Measurements from ENCODE around the gene RETREG2.
"Not testable (repeated sequence)": the region's sequence is repeated elsewhere in the genome, so short reads cannot be mapped to it uniquely, and the experiment has no call there.

RETREG2 gene

DNA sequence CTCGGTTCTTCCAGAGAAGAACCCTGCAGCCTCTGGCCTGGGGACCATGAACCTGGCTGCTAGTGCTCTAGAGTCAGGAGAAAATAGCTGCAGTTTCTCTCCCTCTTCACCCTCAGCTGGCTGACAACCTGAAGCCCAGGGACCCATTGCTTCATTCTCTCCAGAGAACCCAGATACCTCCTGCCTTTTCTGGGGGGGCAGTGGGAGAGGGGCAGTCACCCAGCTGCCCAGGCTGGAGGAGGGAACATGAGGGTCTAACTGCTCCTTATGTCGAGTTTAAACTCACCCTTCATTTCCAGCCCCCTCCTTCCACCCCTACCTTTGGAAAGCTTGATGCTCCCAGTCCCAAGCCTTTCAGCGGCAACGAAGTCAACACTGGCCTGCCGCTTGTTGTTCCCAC is 20.9 kb downstream of the RETREG2 start:
- DNase-seq = no peak

DNA sequence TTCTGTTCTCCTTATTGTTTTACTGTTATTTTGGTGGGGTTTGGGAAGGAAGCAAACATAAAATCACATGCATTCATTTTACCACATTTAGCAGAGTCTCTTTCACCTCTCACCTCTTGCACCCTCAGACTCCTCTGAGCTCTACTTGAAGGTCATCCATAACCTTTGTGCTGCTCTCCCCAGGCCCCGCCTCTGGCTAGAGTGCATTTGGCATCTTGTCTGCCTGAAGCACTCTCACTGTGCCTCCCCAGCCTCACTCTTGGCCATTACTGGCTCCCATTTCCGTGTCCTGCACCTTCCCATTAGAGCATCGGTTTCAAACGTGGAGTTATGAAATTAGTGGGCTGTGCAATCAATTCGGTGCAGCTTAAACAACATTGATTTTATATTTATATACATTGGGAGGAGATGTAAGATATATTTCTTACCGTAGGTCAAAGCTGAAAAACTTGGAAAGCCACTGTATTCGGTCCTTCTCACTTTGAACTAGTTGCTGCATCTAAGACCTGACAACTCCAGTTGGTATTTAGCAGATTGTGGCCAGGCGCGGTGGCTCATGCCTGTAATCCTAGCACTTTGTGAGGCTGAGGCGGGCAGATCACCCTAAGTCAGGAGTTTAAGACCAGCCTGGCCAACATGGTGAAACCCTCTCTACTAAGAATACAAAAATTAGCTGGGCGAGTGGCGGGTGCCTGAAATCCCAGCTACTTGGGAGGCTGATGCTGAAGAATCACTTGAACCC is 21.6 kb downstream of the RETREG2 start:
- no peak for DNase-seq

DNA sequence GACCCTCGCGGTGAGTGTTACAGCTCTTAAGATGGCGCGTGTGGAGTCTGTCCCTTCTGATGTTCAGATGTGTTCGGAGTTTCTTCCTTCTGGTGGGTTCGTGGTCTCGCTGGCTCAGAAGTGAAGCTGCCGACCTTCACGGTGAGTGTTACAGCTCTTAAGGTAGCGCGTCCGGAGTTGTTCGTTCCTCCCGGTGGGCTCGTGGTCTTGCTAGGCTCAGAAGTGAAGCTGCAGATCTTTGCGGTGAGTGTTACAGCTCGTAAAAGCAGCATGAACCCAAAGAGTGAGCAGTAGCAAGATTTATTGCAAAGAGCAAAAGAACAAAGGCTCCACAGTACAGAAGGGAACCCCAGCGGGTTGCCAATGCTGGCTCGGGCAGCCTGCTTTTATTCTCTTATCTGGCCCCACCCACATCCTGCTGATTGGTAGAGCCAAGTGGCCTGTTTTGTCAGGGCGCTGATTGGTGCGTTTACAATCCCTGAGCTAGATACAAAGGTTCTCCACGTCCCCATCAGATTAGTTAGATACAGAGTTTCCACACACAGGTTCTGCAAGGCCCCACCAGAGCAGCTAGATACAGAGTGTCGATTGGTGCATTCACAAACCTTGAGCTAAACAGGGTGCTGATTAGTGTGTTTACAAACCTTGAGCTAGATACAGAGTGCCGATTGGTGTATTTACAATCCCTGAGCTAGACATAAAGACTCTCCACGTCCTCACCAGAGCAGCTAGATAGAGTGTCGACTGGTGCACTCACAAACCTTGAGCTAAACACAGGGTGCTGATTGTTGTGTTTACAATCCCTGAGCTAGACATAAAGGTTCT is 22.6 kb downstream of the RETREG2 start:
- not testable (repeated sequence) for DNase-seq

DNA sequence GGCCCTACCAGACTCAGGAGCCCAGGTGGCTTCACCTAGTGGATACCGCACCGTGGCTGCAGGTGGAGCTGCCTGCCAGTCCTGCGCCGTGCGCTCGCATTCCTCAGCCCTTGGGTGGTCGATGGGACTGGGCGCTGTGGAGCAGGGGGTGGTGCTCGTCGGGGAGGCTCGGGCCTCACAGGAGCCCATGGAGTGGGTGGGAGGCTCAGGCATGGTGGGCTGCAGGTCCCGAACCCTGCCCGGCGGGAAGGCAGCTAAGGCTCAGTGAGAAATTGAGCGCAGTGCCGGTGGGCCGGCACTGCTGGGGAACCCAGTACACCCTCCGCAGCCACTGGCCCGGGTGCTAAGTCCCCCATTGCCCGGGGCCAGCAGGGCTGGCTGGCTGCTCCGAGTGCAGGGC is 23.3 kb downstream of the RETREG2 start:
- not testable (repeated sequence) for DNase-seq

DNA sequence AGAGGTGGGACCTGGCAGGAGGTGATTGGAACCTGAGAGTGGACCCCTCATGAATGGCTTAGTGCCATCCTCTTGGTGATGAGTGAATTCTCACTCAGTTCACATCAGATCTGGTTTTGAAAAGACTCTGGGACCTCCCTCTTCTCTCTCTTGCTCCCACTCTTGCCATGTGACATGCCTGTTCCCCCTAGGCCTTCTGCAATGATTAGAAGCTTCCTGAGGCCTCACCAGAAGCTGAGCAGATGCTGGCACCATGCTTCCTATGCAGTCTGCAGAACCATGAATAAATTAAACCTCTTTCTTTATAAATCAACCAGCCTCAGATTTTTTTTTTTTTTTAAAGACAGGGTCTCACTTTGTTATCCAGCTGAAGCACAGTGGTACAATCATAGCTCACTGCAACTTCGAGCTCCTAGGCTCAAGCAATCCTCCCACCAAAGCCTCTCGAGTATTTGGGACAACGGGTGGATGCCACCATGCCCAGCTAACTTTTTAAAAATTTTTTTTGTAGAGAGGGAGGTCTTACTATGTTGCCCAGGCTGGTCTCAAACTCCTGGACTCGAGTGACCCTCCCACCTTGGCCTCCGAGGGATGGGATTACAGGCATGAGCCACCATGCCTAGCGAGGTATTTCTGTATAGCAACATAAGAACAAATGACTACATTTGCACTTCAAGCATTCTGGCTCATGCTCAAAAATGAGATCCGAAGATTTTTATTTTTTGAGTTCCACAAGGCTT is 26.5 kb downstream of the RETREG2 start:
- DNase-seq = no peak

DNA sequence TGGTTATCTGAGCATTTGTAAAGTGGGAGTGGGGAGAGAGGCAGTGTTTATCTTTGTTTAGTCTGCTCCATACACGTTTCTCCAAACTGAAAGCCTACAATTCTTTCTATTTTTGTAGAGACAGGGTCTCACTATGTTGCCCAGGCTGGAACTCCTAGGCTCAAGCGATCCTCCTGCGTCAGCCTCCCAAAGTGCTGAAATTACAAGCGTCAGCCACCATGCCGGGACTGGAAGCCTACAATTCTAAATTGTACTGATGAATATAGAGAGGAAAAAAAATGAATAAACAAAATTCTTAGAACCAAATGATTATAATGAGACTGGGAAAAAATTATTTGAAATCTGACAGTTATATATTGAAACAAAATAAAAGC is 27.1 kb downstream of the RETREG2 start:
- DNase-seq = no peak

DNA sequence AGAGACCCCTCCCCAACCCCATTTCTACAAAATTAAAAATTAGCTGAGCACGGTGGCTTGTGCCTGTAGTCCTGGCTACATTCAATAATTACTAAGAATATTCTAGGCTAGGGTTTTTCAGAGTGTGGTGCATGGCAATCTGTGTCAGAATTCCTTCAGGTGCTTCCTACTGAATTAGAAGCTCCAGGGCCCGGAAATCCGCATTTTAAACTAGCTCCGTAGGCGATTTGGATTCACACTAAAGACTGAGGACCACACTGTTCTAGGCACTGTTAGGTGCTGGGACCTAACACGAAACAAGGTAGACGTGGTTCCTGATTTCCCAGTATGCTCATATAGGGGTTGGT is 27.9 kb downstream of the RETREG2 start:
- DNase-seq = no peak

DNA sequence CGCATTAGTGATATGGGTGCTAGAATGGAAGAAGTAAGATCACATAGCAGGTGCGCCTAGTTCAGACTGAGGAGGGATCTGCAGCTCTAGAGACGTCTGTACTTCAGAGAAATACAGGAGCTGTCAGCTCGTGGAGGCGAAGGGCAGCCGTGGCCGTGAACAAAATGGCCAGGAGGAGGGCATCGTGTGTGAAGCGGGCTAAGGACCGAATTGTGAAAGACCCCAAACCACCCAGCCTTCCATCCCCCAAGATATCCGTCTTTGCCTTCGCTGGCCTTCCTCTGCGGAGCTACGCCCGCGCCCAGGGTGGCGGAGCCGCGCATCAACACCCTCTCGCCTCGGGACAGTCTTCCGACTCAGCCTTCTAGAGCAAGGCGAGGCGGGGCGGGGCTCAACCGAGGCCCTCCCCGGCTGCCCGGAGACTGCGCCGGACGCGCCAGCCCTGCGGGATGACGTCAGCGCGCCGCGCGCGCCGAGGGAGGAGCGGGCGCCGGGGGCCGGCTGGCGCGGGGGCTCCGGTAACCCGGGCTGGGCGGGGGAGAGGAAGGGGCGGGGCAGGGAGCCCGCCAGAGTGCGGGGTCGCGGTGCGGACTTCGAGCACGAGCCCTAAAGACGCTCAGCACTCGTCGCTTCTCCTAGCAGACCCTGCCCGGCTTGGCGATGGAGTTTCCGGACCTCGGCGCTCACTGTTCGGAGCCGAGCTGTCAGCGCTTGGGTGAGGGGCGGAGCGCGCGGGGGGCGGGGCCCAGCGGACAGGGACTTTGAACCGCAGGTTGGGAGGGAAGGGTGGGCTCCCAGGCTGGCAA is 28.5 kb downstream of the RETREG2 start, which contains the start of gene ZFAND2B:
TSS of gene ZFAND2B (plus strand) at position 455 of the 806 bp plus-strand sequence. CDS start at position 661, 206 bp downstream.
- DNase-seq = peak; percentile 92

DNA sequence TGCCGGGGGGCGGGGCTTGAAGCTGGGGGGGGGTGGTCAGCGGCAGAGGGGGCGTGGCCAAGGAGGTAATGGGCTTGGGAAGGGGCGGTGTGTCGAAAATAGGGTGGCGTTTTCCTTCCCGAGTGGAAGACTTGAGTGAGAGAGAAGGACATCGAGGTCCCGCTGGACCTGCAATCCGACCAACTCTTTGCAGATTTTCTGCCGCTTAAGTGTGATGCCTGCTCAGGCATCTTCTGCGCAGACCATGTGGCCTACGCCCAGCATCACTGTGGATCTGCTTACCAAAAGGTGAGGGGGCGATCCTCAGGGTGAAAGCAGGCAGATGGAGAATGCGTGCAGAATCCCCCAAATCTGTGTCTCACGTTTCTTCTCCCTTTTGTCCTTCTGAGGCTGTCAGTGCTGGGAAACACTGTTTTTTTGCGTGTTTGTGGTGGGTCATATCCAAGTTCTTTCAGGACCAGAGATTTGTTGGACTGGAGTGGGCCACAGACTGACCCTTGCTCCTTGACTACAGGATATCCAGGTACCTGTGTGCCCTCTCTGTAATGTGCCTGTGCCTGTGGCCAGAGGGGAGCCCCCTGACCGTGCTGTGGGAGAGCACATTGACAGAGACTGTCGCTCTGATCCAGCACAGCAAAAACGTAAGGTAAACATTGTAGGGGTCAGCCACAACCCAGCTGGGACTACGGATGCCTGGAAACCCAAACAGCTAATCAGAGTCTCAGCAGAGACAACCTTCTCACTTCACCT is 29.2 kb downstream of the RETREG2 start:
- no peak for DNase-seq

DNA sequence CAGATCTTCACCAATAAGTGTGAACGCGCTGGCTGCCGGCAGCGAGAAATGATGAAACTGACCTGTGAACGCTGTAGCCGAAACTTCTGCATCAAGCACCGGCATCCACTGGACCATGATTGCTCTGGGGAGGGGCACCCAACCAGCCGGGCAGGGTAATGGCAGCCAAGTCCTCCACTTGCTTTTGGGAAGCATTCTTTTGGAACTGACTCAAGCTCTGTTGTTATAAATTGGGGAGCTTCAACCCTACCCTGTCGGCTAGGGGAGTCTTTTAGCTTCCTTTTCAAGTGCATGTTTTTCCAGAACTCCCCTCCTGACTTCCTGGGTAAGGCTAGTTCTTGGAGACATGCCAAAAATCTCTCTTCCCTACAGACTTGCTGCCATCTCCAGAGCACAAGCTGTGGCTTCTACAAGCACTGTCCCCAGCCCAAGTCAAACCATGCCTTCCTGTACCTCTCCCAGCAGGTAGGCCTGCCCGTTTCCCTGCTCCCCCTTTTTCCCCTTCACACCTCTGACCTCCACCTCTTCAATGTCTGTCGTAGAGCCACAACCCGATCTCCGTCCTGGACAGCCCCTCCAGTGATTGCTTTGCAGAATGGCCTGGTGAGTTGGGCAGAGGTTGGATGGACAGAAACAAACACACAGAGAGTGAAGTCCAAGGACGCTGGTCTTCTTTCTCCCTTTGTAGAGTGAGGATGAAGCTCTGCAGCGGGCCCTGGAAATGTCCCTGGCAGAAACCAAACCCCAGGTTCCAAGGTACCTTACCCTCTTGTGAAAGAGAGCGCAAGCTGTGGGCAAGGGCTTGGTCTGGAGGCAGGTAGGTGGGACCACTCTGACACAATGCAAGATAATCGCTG is 30.0 kb downstream of the RETREG2 start:
- DNase-seq = no peak

DNA sequence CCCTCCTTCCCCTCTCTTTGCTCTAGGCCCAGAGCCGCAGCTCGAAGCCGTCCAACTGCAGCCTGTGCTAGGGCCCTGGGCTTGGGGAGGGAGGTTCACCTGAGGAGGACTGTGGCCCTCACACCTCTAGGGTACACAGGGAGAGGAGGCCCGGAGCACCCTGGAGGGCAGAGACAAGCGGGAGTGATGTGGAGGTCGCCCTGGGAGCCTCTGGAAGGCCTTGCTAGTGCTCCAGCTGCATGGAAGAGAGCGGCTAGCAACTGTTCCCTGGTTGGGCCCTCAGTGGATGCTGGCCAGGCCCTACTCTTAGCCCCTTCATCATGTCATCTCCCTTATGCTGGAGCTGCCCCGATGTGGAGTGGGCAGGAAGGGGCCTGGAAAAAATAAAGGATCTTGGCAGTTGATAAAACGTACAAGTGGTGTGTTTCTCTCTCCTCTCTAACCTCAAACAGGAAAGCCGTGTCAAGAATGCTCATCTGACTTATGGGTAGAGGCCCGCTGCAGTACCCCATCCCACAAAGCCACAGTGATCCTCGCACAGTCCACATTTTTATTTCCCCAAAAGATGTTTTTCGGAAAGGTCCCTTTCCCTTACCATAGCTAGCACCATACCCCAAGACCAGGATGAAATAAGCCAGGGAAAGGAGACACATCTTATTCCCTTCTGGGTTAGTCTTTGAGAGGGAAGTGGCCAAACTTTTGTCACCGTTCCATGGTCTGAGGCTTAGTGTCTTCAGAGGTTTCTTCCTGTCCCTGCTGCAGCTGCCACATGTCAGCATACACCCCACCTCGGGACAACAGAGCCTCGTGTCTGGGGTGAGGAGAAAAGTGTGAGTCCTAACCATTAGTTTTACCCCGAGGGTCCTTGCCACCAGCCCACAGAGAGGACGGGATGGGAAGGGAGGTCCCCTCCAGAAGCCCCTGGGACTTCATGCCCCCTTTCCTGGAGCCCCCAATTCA is 31.4 kb downstream of the RETREG2 start:
- no peak for DNase-seq

DNA sequence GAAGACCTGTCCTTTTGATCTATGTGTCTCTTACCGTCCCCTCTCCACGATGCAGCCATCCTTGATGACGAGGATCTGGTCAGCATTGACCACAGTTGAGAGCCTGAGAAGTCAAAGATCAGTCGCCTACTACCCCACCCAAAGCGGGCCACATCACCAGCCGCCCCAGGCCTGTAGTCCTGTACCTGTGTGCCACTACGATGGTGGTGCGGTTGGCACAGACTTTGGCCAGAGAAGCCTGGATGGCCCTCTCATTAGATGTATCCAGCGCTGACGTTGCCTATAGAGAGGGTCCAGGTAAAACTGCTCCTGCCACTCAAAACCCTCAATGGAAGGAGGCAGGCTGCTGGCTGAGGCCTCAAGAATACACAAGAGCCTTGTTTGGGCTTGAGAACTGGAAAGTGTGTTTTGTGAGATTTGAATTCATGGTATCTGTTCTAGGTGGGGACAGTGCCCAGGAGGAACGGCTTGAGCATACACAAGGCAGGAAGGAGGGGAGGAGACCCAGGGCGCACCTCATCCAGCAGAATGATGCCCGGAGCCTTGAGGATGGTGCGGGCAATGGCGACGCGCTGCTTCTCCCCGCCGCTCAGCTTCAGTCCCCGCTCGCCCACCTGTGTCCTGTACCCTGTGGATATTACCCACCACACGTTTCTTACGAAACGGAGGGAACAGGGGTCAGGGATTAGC is 32.3 kb downstream of the RETREG2 start:
- DNase-seq = no peak

DNA sequence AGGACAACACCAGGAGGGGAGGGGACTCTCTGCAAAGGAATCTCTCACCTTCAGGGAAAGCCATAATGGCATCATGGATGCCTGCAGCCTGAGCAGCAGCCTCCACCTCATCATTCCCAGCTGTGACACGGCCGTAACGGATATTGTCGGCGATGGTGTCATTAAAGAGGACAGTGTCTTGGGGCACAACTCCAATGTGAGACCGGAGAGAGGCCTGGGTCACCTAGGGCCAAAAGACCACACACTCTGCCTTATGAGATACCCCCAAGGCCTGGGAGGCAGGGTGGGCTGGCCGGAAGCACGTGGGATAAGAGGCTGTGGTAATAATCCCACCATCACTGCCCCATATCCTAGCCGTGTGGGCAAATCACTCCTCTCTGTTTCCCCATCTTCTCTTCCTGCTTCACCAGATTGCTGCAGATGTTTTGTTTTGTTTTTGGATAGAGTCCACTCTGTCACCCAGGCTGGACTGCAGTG is 32.8 kb downstream of the RETREG2 start:
- no peak for DNase-seq

DNA sequence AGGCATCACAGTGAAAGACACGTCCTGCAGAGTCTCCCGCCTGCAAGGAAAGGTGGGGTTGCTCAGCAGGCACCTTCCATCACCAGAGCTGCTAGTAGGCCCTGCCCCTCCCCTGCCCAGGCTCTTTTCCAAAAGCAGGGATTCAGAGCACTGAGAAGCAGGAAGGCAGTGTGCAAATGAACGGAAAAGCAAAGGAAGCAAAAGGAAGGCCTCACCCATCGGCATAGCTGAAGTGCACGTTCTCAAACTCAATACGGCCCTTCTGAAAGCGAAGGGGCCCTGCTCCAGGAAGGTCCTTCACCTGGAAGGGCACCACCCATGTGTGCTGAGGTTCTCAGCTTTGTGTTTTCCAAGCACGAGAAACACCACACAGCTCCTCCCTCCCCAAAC is 34.9 kb downstream of the RETREG2 start:
- no peak for DNase-seq

DNA sequence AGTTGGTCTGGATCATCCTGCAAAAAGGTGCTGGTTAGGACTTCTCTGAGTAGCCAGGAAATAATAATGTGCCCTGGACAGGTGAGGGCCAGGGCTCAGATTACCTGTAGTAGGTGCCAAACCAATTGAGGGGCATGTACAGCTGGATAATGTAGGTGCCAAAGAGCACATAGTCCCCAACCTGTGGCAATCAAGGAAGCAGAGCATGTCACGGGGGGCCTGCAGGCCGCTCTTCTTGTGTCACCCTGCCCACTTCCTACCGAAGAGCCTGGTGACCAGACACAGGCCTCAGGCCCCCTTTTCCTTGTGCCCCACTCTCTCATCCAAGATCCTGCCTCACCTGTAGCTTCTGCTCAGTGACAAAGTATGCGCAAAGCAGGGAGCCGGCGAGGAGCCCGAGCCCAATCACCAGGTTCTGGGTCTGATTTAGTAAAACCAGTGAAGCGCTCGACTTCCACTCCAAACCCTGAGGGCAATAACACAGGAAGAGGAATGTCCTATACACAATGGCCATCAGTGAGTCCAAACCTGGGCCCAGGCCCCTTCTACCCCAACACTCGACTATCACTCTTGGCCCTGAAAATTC is 35.5 kb downstream of the RETREG2 start:
- DNase-seq = no peak

DNA sequence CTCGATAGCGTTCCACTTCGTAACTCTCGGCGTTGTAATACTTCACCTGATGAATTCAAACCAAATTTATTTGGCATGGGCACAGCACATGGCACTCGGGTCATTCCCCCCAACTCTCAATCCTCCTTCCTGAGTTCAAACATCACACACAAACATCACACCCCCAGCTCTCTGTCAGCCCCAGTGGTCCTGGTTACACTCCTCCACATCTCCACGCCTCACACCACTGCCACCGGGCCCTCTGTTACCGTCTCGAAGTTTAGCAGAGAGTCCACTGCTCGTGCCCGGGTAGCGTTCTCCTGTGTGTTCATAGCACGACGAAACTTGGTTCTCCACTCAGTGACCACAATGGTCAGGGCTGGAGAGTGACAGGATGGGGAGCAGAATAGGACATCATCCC is 36.1 kb downstream of the RETREG2 start:
- DNase-seq = no peak

DNA sequence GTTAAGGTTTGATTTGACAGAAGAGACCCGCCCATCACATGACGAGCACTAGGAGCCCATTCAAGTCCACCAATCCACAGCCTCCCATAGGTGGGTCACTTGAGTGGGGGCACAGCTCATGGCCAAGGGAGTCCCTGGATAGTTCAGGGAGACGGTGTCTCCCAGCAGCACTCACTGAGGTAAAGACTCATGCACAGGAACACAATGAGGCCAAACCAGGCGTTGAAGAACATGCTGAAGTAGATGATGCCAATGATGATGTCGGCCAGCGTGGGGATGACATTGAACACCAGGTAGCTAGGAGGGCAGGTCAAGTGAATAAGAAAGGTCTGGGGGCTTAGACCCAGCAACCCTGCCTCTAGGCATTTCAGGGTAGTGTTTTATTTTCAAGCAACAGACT is 36.7 kb downstream of the RETREG2 start:
- DNase-seq = no peak

DNA sequence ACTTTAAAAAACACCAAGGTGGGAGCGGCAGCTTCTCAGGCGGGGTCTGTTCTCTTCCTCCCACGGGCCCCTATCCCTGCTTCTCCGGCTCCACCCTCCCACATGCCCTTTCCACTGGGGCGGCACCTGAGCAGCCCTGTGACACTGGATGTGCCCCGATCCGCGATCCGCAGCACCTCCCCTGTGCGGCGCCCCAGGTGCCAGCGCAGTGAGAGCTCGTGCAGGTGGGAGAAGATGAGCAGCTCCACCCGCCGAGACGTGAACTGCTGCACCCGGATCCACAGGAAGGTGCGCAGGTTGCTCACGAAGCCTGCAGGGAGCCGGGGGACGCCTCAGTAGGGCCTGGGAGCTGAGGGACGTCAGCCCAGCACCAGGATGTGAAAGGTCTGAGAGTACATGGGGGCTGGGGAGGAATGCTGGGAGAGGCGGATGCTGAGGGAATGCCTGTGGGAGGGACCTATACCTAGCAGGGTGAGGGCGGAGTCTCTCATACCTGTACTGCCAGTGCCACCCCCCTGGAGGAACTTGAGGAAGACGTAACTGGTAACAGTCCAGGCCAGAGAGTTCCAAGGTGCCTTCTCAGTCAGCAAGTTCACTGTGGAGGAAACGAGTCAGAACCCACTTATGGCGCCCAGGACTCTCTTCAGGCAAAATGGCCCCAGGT is 37.9 kb downstream of the RETREG2 start:
- DNase-seq = no peak

Data from NCI-H774 (cell line).